A204.1 (cell line): ENCODE data around the gene RHOT1.
"Not testable (repeated sequence)": the region's sequence is repeated elsewhere in the genome, so short reads cannot be mapped to it uniquely, and the experiment has no call there.

Experiments used
- FAIRE-seq: peaks from 2 replicates; lab custom pipeline; 2012; peaks lifted over from hg19 to GRCh38; lab: Jason Lieb, UNC

RHOT1 gene

GRCh38 chr17:32159586-32160438 is 17.5 kb downstream of the RHOT1 start:
- FAIRE-seq = no peak

DNA sequence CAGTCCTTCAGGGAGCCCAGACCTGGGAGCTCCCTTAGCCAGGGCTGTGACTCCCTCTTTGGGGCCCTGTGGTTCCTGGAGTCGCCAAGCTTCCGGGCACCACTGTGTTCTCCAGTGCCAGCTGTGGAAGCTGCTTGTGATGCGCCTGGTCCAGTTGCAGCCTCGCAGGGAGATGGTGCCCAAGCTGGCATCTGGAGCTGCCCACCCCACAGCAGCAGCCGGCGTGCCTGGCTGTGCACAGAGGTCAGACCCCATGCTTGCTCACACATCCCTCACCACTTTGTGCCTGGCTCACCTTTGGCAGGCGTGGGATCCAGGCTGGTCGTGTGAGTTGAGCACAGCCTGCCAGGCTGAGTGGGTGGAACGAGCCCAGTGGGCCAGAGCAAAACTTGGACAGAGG is 18.2 kb downstream of the RHOT1 start:
- FAIRE-seq = no peak

GRCh38 chr17:32161029-32161428 is 18.7 kb downstream of the RHOT1 start:
- no peak for FAIRE-seq

DNA sequence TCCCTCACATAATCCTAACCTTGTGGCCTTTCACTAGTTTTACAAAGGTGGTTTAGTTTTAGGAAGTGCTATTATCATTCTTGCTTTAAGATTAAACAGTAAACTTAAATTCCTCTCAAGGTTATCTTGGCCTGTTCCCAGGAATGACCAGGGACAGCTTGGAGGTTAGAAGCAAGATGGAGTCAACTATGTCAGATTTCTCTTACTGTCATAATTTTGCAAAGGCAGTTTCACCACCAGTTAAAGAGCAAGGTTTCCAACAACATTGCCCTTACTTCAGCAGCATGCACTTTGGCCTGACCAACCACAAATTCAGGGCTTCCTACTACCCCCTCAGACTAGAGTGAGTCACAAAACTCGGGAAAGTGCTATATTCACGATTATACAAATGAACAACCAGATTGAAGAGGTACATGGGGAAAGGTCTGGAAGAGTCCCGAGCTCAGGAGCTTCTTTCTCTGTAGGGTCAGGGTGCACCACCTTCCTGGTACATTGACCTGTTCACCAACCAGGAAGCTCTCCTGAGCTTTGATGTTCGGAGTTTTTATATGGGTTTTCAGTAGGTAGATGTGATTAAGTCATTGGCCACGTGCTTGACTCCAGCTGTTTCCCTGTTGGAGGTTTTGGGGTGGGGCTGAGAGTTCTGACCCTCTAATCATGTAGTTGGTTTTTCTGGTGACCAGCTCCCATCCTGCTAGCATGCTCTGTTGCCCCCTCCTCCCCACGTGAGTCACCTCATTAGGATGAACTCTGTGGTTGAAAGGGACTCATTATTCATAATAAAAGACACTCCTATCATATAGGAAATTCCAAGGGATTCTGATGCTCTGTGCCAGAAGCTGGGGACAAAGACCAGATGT is 19.4 kb downstream of the RHOT1 start:
- FAIRE-seq = no peak

GRCh38 chr17:32174889-32175288 is 32.6 kb downstream of the RHOT1 start:
- no peak for FAIRE-seq

DNA sequence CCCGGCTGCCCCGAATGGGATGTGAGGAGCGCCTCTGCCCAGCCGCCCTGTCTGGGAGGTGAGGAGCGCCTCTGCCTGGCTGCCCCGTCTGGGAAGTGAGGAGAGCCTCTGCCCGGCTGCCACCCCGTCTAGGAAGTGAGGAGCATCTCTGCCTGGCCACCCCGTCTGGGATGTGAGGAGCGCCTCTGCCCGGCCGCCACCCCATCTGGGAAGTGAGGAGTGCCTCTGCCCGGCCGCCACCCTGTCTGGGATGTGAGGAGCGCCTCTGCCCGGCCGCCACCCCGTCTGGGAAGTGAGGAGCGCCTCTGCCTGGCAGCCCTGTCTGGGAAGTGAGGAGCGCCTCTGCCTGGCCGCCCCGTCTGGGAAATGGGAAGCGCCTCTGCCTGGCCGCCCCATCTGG is 36.4 kb downstream of the RHOT1 start:
- FAIRE-seq = not testable (repeated sequence)

GRCh38 chr17:32179103-32179502 is 36.8 kb downstream of the RHOT1 start:
- not testable (repeated sequence) for FAIRE-seq

GRCh38 chr17:32179526-32179925 is 37.2 kb downstream of the RHOT1 start:
- FAIRE-seq = not testable (repeated sequence)

- not testable (repeated sequence) for FAIRE-seq
These were observed 38.0 kb downstream of the RHOT1 start for GRCh38 chr17:32180262-32180661.

DNA sequence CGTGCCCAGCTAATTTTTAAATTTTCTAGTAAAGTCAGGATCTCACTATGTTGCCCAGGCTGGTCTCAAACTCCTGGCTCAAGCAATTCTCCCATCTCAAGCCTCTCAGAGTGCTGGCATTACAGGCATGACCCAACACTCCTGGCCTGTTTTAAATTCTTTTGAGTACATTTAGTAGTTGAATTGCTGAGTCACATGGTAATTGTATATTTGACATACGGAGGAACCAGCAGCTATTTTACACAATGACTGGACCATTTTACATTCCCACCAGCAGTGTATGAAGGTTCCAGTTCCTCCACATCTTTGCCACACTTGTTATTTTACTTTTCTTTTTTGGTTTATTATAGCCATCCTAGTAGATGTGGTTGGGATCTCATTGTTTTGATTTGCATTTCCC is 43.6 kb downstream of the RHOT1 start:
- FAIRE-seq = no peak

GRCh38 chr17:32187271-32187670 is 45.0 kb downstream of the RHOT1 start:
- no peak for FAIRE-seq

DNA sequence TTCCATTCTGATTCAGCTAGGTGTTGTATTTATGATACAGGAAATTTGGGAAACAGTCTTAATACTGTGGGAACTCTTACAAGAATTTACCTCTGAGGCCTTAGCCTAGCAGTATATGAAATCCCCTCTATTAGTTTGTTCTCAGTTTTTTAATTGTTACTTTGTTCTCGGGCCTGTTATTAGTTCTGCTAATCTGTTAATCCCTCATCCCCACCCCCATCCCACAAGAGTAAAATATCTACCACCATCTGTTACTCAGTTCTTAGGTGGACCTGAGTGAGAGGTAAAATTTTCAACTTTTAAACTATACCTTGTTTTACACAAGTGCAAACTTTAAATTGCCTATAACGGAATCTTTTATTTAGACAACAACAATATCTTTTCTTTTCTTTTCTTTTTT is 47.0 kb downstream of the RHOT1 start:
- no peak for FAIRE-seq

DNA sequence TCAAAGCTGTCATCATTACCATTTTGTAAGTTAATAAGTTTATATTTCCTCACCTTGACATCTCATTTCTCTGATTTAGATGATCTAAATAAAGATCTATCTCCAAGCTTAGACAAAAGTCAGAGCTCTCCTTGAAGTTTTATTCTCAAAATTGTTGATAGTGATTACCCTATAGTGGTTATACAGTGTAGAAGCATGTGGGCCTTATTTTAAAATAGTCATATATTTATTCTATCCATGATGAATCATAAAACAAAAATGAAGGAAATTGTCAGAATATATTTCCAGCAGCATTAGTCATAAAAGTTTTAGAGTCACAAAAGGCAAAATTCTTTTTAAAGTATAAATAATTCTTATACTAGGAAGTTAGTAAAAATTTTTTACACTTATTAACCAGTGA is 49.0 kb downstream of the RHOT1 start:
- peak; percentile 61 for FAIRE-seq

DNA sequence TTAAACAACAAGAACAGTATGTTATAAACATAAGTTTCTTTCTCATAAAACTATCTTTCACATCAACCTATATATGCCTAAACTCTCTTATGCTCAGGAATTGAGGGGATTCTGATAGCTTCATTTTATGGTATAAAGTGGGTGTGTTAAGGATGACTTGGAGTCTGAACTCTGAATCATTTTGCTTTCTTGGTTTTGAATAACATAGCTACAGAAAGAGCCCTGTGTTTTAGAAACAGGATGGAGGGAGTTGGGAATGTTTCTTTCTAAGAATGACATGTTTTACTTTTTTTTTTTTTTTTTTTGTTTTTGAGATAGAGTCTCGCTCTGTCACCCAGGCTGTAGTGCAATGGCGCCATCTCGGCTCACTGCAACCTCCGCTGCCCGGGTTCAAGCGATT is 50.1 kb downstream of the RHOT1 start:
- no peak for FAIRE-seq

DNA sequence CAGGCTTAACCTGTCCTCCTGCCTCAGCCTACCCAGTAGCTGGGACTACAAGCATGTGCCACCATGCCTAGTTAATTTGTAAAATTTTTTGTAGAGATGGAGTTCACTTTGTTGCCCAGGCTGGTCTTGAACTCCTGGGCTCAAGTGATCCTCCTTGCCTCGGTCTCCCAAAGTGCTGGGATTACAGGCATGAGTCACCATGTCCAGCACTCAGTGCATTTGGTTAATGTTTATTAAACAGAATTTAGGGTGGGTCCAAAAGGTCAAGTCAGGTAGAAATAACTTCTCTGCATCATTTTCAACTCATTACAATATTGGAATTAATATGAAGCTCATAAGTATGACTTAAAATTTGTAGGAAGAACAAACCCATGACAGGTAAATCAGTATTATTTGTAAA is 55.7 kb downstream of the RHOT1 start:
- no peak for FAIRE-seq

- no peak for FAIRE-seq
These were observed 64.6 kb downstream of the RHOT1 start for GRCh38 chr17:32206861-32207260.

DNA sequence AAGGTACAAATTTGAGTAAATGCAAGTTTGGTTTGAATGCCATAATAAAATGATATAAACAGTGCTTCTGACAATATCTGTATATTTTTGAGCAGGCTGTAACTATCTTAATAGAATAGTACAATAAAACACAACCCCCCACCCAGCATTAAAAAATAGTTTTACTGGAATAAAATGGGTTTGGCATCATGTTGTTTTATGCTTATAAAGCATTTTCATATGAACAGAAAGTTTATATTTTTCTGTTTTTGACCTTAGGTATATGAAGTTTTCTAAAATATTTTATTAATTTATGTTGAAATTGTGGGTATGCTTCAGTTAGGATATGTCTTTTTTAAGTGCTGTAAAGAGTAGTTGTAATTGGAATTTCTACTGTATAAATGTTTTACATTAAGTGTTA is 66.1 kb downstream of the RHOT1 start:
- FAIRE-seq = no peak

- FAIRE-seq = no peak
These were observed 67.3 kb downstream of the RHOT1 start for GRCh38 chr17:32209608-32210007.

DNA sequence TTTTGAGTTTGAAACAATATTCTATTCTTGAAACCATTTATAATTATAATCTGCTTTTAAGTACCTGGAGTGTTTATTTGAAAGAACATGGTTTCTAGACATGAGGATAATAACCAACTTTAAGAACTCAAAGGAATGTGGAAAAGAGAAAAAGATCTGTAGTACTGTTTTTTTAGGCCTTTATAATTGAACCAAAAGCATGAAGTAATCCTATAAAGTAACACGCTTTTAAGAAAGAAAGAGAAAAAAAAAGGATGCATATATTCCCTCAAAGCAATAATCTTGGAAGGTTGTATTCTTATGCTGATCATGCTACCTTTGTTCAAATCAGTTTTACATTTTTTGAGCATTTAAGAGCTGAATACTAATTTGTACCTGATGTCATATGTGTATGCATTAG is 69.4 kb downstream of the RHOT1 start:
- FAIRE-seq = no peak

- FAIRE-seq = peak; percentile 66
These were observed 73.4 kb downstream of the RHOT1 start for GRCh38 chr17:32215696-32216095.

- FAIRE-seq = no peak
These were observed 80.3 kb downstream of the RHOT1 start for GRCh38 chr17:32222621-32223020.

GRCh38 chr17:32223703-32224102 is 81.4 kb downstream of the RHOT1 start:
- FAIRE-seq = no peak

DNA sequence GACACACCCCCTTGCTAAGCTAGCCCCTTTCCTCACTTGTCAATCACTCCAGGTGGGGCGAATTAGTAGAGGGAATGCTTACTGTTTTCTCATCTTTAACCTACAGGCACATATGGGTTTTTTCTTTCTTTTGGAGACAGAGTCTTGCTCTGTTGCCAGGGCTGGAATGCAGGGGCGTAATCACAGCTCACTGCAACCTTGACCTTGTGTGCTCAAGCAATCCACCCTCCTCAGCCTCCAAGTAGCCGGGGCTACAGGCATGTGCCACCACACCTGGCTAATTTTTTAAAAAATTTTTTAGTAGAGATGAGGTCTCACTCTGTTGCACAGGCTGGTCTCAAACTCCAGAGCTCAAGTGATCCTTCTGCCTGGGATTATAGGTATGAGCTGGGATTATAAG is 84.6 kb downstream of the RHOT1 start:
- FAIRE-seq = no peak
